Measurements from ENCODE around the gene IL12RB2. TPM values are rescaled to one million over a fixed set of nuclear protein-coding genes. Genes with fewer than 3 reads are reported as not detected.

Gene IL12RB2
- total and polyA plus RNA-seq, 2 of the 13 experiments (the other 11 are each of a cell fraction or from before 2014, with no cell fraction given): not detected

DNA sequence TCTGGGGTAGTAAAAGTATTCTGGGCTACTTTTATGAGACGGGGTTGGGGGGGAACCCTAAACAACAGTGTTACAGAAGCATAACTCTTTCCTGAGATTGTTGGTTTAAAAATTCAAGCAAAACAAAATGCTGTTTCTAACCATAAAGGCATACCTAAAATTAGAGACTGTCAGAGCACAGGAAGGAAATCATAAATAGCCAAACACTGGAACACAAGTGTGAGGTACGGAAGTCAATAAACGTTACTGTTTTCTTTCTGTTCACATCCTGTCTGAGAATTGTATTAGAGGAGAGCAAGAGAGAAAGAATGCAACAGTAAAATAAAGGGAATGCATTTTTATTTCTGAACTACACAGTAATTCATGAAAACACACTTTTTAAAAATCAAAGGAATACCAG lies 42.8 kb upstream of the IL12RB2 start:
- Histone ChIP-seq H3K4me3 (replicated peaks in 1 of 3; ENCODE audit: insufficient read depth in 1 of 3, low read depth in 2 of 3, low read length in 3 of 3) (no peak overlapping the region), H3K27ac (ENCODE audit: extremely low read length, insufficient read depth, low read length) (no peak overlapping the region), H3K9ac (ENCODE audit: insufficient read depth, low read depth, low read length) (no peak overlapping the region), H4K20me1 (ENCODE audit: insufficient read depth, low read length) (no peaks in the 10 kb centered on the region), H3K36me3 (replicated peaks in 1 of 2; ENCODE audit: control insufficient read depth in 1 of 2, insufficient read depth in 2 of 2, low read length in 2 of 2) (no peaks in the 10 kb centered on the region), H3K27me3 (ENCODE audit: control insufficient read depth in 1 of 2, insufficient read depth in 2 of 2, low read length in 2 of 2) (no peaks in the 10 kb centered on the region), H3K4me2 (ENCODE audit: low read depth, low read length) (no peak overlapping the region), H2AFZ (ENCODE audit: low read length) (no peak overlapping the region), H3K79me2 (ENCODE audit: insufficient read depth, low read length) (no peaks in the 10 kb centered on the region), H3K9me3 (ENCODE audit: low read length) (no peaks in the 10 kb centered on the region), H3K4me1 (ENCODE audit: insufficient read depth, low read length) (no peaks in the 10 kb centered on the region)
- no peak for DNase-seq (ENCODE audit: low spot score)
- ChIA-PET CTCF (ENCODE audit: low intra/inter-chr PET ratio, low total read pairs) (no interaction called here), POLR2A (no interaction called here)
- TF ChIP-seq KMT2B (CRISPR knock-in tag; IDR thresholded peaks at IDR 0.05) (no peak), ZNF577 (CRISPR knock-in tag; IDR thresholded peaks at IDR 0.05; ENCODE audit: borderline replicate concordance, low read depth) (no peak), FOXA3 (CRISPR knock-in tag; IDR thresholded peaks at IDR 0.05) (no peak), PAX8 (CRISPR knock-in tag; IDR thresholded peaks at IDR 0.05; ENCODE audit: borderline replicate concordance) (no peak), ZNF329 (CRISPR knock-in tag; IDR thresholded peaks at IDR 0.05; ENCODE audit: low read depth) (no peak), ZC3H4 (CRISPR knock-in tag; IDR thresholded peaks at IDR 0.05; ENCODE audit: borderline replicate concordance) (no peak), ZNF12 (CRISPR knock-in tag; IDR thresholded peaks at IDR 0.05) (no peak), ZNF841 (CRISPR knock-in tag; IDR thresholded peaks at IDR 0.05; ENCODE audit: borderline replicate concordance) (no peak), ZNF143 (CRISPR knock-in tag; IDR thresholded peaks at IDR 0.05) (no peak), NFYC (CRISPR knock-in tag; IDR thresholded peaks at IDR 0.05) (no peak), NFKB2 (CRISPR knock-in tag; IDR thresholded peaks at IDR 0.05; ENCODE audit: borderline replicate concordance) (no peak)
- TF ChIP-seq, protein P1, sequence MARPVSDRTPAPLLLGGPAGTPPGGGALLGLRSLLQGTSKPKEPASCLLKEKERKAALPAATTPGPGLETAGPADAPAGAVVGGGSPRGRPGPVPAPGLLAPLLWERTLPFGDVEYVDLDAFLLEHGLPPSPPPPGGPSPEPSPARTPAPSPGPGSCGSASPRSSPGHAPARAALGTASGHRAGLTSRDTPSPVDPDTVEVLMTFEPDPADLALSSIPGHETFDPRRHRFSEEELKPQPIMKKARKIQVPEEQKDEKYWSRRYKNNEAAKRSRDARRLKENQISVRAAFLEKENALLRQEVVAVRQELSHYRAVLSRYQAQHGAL (CRISPR knock-in tag; IDR thresholded peaks at IDR 0.05; ENCODE audit: not compliant biosample characterization): no peak
- TF ChIP-seq, protein P2, sequence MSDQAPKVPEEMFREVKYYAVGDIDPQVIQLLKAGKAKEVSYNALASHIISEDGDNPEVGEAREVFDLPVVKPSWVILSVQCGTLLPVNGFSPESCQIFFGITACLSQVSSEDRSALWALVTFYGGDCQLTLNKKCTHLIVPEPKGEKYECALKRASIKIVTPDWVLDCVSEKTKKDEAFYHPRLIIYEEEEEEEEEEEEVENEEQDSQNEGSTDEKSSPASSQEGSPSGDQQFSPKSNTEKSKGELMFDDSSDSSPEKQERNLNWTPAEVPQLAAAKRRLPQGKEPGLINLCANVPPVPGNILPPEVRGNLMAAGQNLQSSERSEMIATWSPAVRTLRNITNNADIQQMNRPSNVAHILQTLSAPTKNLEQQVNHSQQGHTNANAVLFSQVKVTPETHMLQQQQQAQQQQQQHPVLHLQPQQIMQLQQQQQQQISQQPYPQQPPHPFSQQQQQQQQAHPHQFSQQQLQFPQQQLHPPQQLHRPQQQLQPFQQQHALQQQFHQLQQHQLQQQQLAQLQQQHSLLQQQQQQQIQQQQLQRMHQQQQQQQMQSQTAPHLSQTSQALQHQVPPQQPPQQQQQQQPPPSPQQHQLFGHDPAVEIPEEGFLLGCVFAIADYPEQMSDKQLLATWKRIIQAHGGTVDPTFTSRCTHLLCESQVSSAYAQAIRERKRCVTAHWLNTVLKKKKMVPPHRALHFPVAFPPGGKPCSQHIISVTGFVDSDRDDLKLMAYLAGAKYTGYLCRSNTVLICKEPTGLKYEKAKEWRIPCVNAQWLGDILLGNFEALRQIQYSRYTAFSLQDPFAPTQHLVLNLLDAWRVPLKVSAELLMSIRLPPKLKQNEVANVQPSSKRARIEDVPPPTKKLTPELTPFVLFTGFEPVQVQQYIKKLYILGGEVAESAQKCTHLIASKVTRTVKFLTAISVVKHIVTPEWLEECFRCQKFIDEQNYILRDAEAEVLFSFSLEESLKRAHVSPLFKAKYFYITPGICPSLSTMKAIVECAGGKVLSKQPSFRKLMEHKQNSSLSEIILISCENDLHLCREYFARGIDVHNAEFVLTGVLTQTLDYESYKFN (CRISPR knock-in tag; conservative IDR thresholded peaks at IDR 0.05): no peak
- WGBS (ENCODE audit: low lambda C conversion rate): 21% methylated on average over 3 of the region's 3 CpGs
- no TSS peak for BruUV-seq (replicated peaks)
- in situ Hi-C loops (cut with HindIII; ENCODE audit: extremely low pct_ligation_motif_present, low pct_unique_long_range_greater_than_20kb) (no loop called here), intact Hi-C loops (cut with micrococcal nuclease; ENCODE audit: unreplicated experiment) (no loop called here)
- no peak for FAIRE-seq
- no peak for ATAC-seq
